PFSK-1 (cell line): Measurements from ENCODE around the gene SRRD.

Source experiments
- FOXP2 ChIP-seq: optimal IDR thresholded peaks from 2 replicates; pipeline ENCODE3; 2011; ENCODE audit warnings: borderline replicate concordance, control low read depth, inconsistent platforms; ENCODE audit not compliant: insufficient read depth; ENCODE audit errors: extremely low read length, extremely low read depth
- POLR2AphosphoS5 ChIP-seq: IDR thresholded peaks from 2 replicates; pipeline ENCODE4 v1.6.1; 2012; ENCODE audit warnings: low read depth, mild to moderate bottlenecking, control low read depth, low read length, moderate library complexity
- REST ChIP-seq, 2 experiments: IDR thresholded peaks; 2 replicates each; pipeline versions ENCODE4 v1.6.1 to v1.8.0; 2011 to 2012; ENCODE audit warnings: low read depth in 2 of 2, low read length in 2 of 2, control low read depth in 1 of 2, inconsistent platforms in 1 of 2, mild to moderate bottlenecking in 1 of 2, moderate library complexity in 1 of 2; ENCODE audit not compliant: insufficient read depth in 1 of 2
- SIN3A ChIP-seq: IDR thresholded peaks from 2 replicates; pipeline ENCODE4 v1.6.1; 2012; ENCODE audit warnings: mild to moderate bottlenecking, low read length, moderate library complexity, borderline replicate concordance; ENCODE audit not compliant: insufficient read depth
- TAF1 ChIP-seq: IDR thresholded peaks from 2 replicates; pipeline ENCODE4 v1.6.1; 2012; ENCODE audit warnings: low read length, control low read depth, borderline replicate concordance; ENCODE audit not compliant: insufficient read depth

The SRRD gene

GRCh38 chr22:26477341-26477731, 6.3 kb upstream of the SRRD start:
- TF ChIP-seq TAF1, result no peak
- no peak for TF ChIP-seq FOXP2
- TF ChIP-seq REST (IDR thresholded peaks at IDR 0.05; ENCODE audit: insufficient read depth in 1 of 2, low read depth in 2 of 2, low read length in 2 of 2), result no peak

- TF ChIP-seq FOXP2 (no peak), POLR2AphosphoS5 (no peak), REST (IDR thresholded peaks at IDR 0.05; ENCODE audit: insufficient read depth in 1 of 2, low read depth in 2 of 2, low read length in 2 of 2) (no peak), SIN3A (no peak), TAF1 (no peak)
These were observed 4.5 kb upstream of the SRRD start for GRCh38 chr22:26479043-26479791.

GRCh38 chr22:26479792-26480610, 3.7 kb upstream of the SRRD start:
- no peak for TF ChIP-seq POLR2AphosphoS5
- TF ChIP-seq REST (IDR thresholded peaks at IDR 0.05; ENCODE audit: insufficient read depth in 1 of 2, low read depth in 2 of 2, low read length in 2 of 2), result no peak
- no peak for TF ChIP-seq TAF1
- TF ChIP-seq FOXP2, result no peak
- TF ChIP-seq SIN3A, result no peak

- TF ChIP-seq FOXP2 (no peak), TAF1 (no peak), SIN3A (no peak), POLR2AphosphoS5 (no peak), REST (IDR thresholded peaks at IDR 0.05; ENCODE audit: insufficient read depth in 1 of 2, low read depth in 2 of 2, low read length in 2 of 2) (no peak)
These were observed 3.1 kb upstream of the SRRD start for GRCh38 chr22:26480611-26480932.
